GM12878 (cell line): ENCODE results near the gene ART4. TPM values are rescaled to one million over a fixed set of nuclear protein-coding genes. Genes with fewer than 3 reads are reported as not detected.

Experiments
- CEBPZ ChIP-seq: fragments of 150-350 bp; IDR thresholded peaks from 2 replicates; pipeline ENCODE4 v1.6.1; 2016; ENCODE audit warnings: low read depth, low read length
- CREB1 ChIP-seq: IDR thresholded peaks from 2 replicates; pipeline ENCODE4 v1.6.1; 2012; ENCODE audit warnings: low read depth, mild to moderate bottlenecking, inconsistent platforms
- CUX1 ChIP-seq: IDR thresholded peaks from 2 replicates; pipeline ENCODE4 v1.6.1; 2012; ENCODE audit warnings: improper control_type of control experiment, low read depth, low read length; ENCODE audit not compliant: insufficient replicate concordance
- E2F8 ChIP-seq: fragments of 450-650 bp; IDR thresholded peaks from 2 replicates; pipeline ENCODE4 v1.6.1; 2018; ENCODE audit warnings: mild to moderate bottlenecking, low read depth, moderate library complexity; ENCODE audit not compliant: partially characterized antibody
- ELK1 ChIP-seq: IDR thresholded peaks from 2 replicates; pipeline ENCODE4 v1.6.1; 2012; ENCODE audit warnings: low read depth, low read length, improper control_type of control experiment
- EZH2 ChIP-seq: IDR thresholded peaks from 2 replicates; pipeline ENCODE4 v1.6.1; 2012; ENCODE audit warnings: low read depth, mild to moderate bottlenecking, control low read depth, inconsistent platforms, low read length, borderline replicate concordance; ENCODE audit not compliant: control insufficient read depth
- GATAD2B ChIP-seq: fragments of 450-650 bp; conservative IDR thresholded peaks from 2 replicates; pipeline ENCODE4 v1.6.1; 2017; ENCODE audit warnings: low read depth, mild to moderate bottlenecking, moderate library complexity
- JUNB ChIP-seq: IDR thresholded peaks from 2 replicates; pipeline ENCODE4 v1.6.1; 2016; ENCODE audit warnings: antibody characterized with exemption, mild to moderate bottlenecking
- MYB ChIP-seq: fragments of 150-350 bp; IDR thresholded peaks from 2 replicates; pipeline ENCODE4 v1.6.1; 2014; ENCODE audit warnings: mild to moderate bottlenecking, low read depth, low read length, borderline replicate concordance
- MYC ChIP-seq: IDR thresholded peaks from 2 replicates; pipeline ENCODE4 v1.6.1; 2011; ENCODE audit warnings: mild to moderate bottlenecking, low read length, moderate library complexity, inconsistent platforms; ENCODE audit not compliant: insufficient read depth, insufficient replicate concordance, insufficient read length, severe bottlenecking
- NFYB ChIP-seq: IDR thresholded peaks from 2 replicates; pipeline ENCODE4 v1.6.1; 2011; ENCODE audit warnings: low read depth, mild to moderate bottlenecking, low read length, improper control_type of control experiment, moderate library complexity; ENCODE audit not compliant: insufficient read depth
- PAX8 ChIP-seq: fragments of 450-650 bp; IDR thresholded peaks from 2 replicates; pipeline ENCODE4 v1.6.1; 2017; ENCODE audit warnings: mild to moderate bottlenecking, moderate library complexity
- PKNOX1 ChIP-seq: fragments of 450-650 bp; IDR thresholded peaks from 2 replicates; pipeline ENCODE4 v1.6.1; 2016; ENCODE audit warnings: mild to moderate bottlenecking
- STAT1 ChIP-seq: fragments of 450-650 bp; conservative IDR thresholded peaks from 2 replicates; pipeline ENCODE4 v1.6.1; 2014; ENCODE audit warnings: antibody characterized with exemption, mild to moderate bottlenecking
- STAT3 ChIP-seq: IDR thresholded peaks from 2 replicates; pipeline ENCODE4 v1.6.1; 2011; ENCODE audit warnings: low read depth, low read length, improper control_type of control experiment
- TBL1XR1 ChIP-seq: IDR thresholded peaks from 2 replicates; pipeline ENCODE4 v1.6.1; 2012; ENCODE audit warnings: low read depth, low read length, improper control_type of control experiment
- polyA plus RNA-seq, 11 experiments: library from polyadenylated mRNA; depleted of rRNA in 4 of 11; unstranded in 6 of 11; stranded (reverse) in 5 of 11; fragments of >200 nt; fragmentation: Nextera tagmentation in 4 of 11; fragmentation: Illumina TruSeq in 1 of 11; extraction: Ambion mirVana in 4 of 11; extraction: Trizol in 1 of 11; gene quantifications; 1 replicate in 1 of 11; 2 replicates in 10 of 11; pipeline versions ENCODE4 v1.2.1 to v1.2.3, GENCODE V29; 2011 to 2016; ENCODE audit warnings: inconsistent platforms in 2 of 11, missing spikeins in 2 of 11, low read depth in 1 of 11
- total RNA-seq, 4 experiments: library from RNA; depleted of rRNA in 3 of 4; stranded (reverse); fragments of >200 nt in 3 of 4; fragmentation: Illumina TruSeq in 1 of 4; extraction: Trizol in 1 of 4; gene quantifications; 2 replicates each; pipeline versions ENCODE4 v1.2.1 to v1.2.3, GENCODE V29; 2013 to 2021

Gene ART4
- total and polyA plus RNA-seq, 10 of the 15 experiments (the other 5 are each of a cell fraction or from before 2014, with no cell fraction given) = 0.02 TPM; not detected in 9

GRCh38 chr12:14884458-14884878 is 41.1 kb upstream of the ART4 start (continued):
- no peak for TF ChIP-seq CEBPZ
- no peak for TF ChIP-seq MYB
- no peak for TF ChIP-seq TBL1XR1
- no peak for TF ChIP-seq JUNB
- TF ChIP-seq STAT1 = no peak
- TF ChIP-seq PKNOX1 = peak; percentile 72
- no peak for TF ChIP-seq ELK1
- no peak for TF ChIP-seq GATAD2B
- TF ChIP-seq E2F8 = no peak
- no peak for TF ChIP-seq PAX8
- no peak for TF ChIP-seq EZH2
- TF ChIP-seq CREB1 = no peak
- TF ChIP-seq NFYB = no peak
- no peak for TF ChIP-seq STAT3
- TF ChIP-seq CUX1 = no peak
- TF ChIP-seq MYC = no peak
